Colonic mucosa (tissue), 4 donors: Measurements from ENCODE around the gene IL17RB. TPM values are rescaled to one million over a fixed set of nuclear protein-coding genes. Genes with fewer than 3 reads are reported as not detected.

Experiments
- DNase-seq: peaks from one replicate; pipeline ENCODE4 v3.0.0-alpha.2; 2020
- H3K27ac ChIP-seq: fragments of 200-600 bp; one replicate; pipeline ENCODE4 v1.8.0; 2021
- H3K27me3 ChIP-seq: fragments of 200-600 bp; one replicate; pipeline ENCODE4 v1.8.0; 2021
- H3K36me3 ChIP-seq: fragments of 200-600 bp; one replicate; pipeline ENCODE4 v1.8.0; 2021
- H3K4me1 ChIP-seq: fragments of 200-600 bp; one replicate; pipeline ENCODE4 v1.8.0; 2021; ENCODE audit warnings: mild to moderate bottlenecking
- H3K4me3 ChIP-seq: fragments of 200-600 bp; one replicate; pipeline ENCODE4 v1.8.0; 2021
- H3K9ac ChIP-seq, 2 donors: one replicate each; pipeline ENCODE4 v1.7.0; 2013; ENCODE audit warnings: control low read depth in 2 of 2, low read depth in 2 of 2, low read length in 2 of 2
- H3K9me3 ChIP-seq: fragments of 200-600 bp; one replicate; pipeline ENCODE4 v1.8.0; 2021
- intact Hi-C: fragments of 100-400 bp; cut with DNase I; formaldehyde crosslinking; loops from one replicate; pipeline ENCODE4 v1.14.1; 2022
- total RNA-seq, 2 donors: library from RNA; stranded (reverse); fragmentation: NEBNext Ultra II Directional in 1 of 2; extraction: Animal tissue kit (Norgen Biotek cat#: 25700) in 1 of 2; gene quantifications; one replicate each; pipeline ENCODE4 v1.2.1, GENCODE V29; 2021
- TF ChIP-seq, protein P1 (sequence below): fragments of 200-600 bp; IDR thresholded peaks from one replicate; pipeline ENCODE4 v1.8.0; 2022; ENCODE audit warnings: antibody characterized with exemption, mild to moderate bottlenecking
- donor health status: healthy.
- donor health status: DM: no; HTN: no; CAD: no.
- donor health status: DM: no; HTN: no; CAD: no.

The IL17RB gene
- total RNA-seq, 2 donors from 2014 or later = 18.6 to 25.7 TPM

DNA sequence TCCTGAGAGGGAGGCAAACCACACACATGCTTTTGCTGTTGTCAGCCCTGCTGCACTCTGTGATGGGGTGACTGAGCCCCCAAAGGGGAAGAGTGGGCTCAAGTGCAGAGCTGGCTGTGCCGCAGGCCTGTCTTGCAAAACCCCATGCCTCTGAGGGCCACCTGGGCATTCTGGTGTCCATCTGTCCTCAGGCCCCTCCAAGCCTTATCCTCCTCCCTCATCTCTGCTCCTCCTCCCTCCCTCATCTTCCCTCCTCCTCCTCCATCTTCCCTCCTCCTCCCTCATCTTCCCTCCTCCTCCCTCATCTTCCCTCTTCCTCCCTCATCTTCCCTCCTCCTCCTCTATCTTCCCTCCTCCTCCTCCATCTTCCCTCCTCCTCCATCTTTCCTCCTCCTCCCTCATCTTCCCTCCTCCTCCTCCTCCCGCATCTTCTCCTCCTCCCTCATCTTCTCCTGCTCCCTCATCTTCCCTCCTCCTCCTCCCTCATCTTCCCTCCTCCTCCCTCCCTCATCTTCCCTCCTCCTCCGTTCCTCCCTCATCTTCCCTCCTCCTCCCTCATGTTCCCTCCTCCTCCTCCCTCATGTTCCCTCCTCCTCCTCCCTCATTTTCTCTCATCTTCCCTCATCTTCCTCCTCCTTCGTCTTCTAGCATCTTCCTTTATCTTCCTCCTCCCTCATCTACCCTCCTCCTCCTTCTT, 40.8 kb upstream of the IL17RB start:
- TF ChIP-seq, protein P1, sequence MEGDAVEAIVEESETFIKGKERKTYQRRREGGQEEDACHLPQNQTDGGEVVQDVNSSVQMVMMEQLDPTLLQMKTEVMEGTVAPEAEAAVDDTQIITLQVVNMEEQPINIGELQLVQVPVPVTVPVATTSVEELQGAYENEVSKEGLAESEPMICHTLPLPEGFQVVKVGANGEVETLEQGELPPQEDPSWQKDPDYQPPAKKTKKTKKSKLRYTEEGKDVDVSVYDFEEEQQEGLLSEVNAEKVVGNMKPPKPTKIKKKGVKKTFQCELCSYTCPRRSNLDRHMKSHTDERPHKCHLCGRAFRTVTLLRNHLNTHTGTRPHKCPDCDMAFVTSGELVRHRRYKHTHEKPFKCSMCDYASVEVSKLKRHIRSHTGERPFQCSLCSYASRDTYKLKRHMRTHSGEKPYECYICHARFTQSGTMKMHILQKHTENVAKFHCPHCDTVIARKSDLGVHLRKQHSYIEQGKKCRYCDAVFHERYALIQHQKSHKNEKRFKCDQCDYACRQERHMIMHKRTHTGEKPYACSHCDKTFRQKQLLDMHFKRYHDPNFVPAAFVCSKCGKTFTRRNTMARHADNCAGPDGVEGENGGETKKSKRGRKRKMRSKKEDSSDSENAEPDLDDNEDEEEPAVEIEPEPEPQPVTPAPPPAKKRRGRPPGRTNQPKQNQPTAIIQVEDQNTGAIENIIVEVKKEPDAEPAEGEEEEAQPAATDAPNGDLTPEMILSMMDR = no peak
- H3K9me3 ChIP-seq = no peaks in the 10 kb centered on the region
- no peak overlapping the region for H3K9ac ChIP-seq
- DNase-seq = no peak
- H3K27me3 ChIP-seq = no peaks in the 10 kb centered on the region
- H3K36me3 ChIP-seq = no peaks in the 10 kb centered on the region
- H3K4me3 ChIP-seq = no peak overlapping the region
- no peak overlapping the region for H3K27ac ChIP-seq
- peaks cover 7% of the 10 kb centered on the region for H3K4me1 ChIP-seq
- intact Hi-C loops = no loop called here

DNA sequence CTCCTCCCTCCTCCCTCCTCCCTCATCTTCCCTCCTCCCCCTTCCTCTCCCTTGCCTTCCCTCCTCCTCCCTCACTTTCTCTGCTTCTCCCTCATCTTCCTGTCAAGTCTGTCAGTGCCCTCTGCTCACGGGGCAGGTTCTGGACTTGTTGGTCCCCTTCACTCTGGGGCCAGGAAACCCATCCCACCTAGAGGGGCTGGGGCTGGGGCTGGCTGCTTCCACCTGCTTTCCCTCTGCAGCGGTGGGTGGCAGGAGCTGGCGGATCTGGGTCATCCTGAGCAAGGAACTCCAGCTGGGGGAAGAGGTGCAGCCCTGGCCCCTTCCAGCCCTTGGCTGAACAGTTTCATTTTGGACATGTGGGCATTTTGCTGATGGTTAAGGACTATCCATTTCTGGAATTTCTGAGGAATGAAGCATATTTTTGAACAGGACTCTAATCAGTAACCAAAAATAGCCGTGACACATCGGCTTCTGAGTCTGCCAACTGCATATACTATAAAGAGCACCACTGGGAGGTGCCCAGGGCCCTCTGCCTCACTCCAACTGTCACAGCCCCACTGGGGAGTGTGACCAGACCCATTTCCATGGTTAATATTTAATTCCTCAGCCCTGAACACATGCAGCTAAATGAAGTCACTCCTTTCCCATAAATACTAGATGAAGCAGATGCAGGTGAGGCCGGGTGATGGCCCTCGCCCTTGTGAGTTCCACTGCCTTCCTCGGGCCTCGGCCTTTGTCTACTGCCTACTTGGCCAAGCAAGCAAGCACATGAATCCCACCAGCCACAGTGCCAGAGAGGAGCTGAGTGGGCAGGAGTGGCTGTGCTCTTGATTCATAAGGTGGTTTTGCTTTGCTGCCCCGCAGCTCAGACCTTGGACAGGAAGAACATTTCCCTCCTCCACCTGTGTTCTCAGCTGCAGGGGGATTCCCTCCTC, 39.9 kb upstream of the IL17RB start:
- Histone ChIP-seq H3K4me1 (peaks cover 7% of the 10 kb centered on the region), H3K9me3 (no peaks in the 10 kb centered on the region), H3K27ac (peak overlapping the region; percentile 19), H3K27me3 (no peaks in the 10 kb centered on the region), H3K4me3 (no peak overlapping the region), H3K9ac (no peak overlapping the region), H3K36me3 (no peaks in the 10 kb centered on the region)
- TF ChIP-seq, protein P1 = no peak
- peak; percentile 72 for DNase-seq
- intact Hi-C loops = no loop called here

GRCh38 chr3:53807117-53807810, 39.1 kb upstream of the IL17RB start:
- H3K27ac ChIP-seq = peak overlapping the region; percentile 19
- intact Hi-C loops = no loop called here
- TF ChIP-seq, protein P1 = no peak
- no peak overlapping the region for H3K4me3 ChIP-seq
- DNase-seq = no peak
- no peaks in the 10 kb centered on the region for H3K9me3 ChIP-seq
- H3K36me3 ChIP-seq = no peaks in the 10 kb centered on the region
- no peaks in the 10 kb centered on the region for H3K27me3 ChIP-seq
- no peak overlapping the region for H3K9ac ChIP-seq
- peaks cover 7% of the 10 kb centered on the region for H3K4me1 ChIP-seq

- H3K27me3 ChIP-seq = no peaks in the 10 kb centered on the region
- no peak overlapping the region for H3K4me3 ChIP-seq
- intact Hi-C loops = no loop called here
- DNase-seq = no peak
- H3K9ac ChIP-seq = no peak overlapping the region
- peaks cover 7% of the 10 kb centered on the region for H3K4me1 ChIP-seq
- no peaks in the 10 kb centered on the region for H3K36me3 ChIP-seq
- no peak overlapping the region for H3K27ac ChIP-seq
- H3K9me3 ChIP-seq = no peaks in the 10 kb centered on the region
- TF ChIP-seq, protein P1 = no peak
Observed at GRCh38 chr3:53808496-53808895, 37.9 kb upstream of the IL17RB start.

GRCh38 chr3:53809267-53809666, 37.1 kb upstream of the IL17RB start:
- Histone ChIP-seq H3K4me1 (peaks cover 7% of the 10 kb centered on the region), H3K9me3 (no peaks in the 10 kb centered on the region), H3K27me3 (no peaks in the 10 kb centered on the region), H3K27ac (no peak overlapping the region), H3K9ac (no peak overlapping the region), H3K36me3 (no peaks in the 10 kb centered on the region), H3K4me3 (no peak overlapping the region)
- no peak for DNase-seq
- TF ChIP-seq, protein P1 = no peak
- intact Hi-C loops = no loop called here
